ENCODE data around the gene PTPRQ. TPM values are rescaled to one million over a fixed set of nuclear protein-coding genes. Genes with fewer than 3 reads are reported as not detected.

Gene PTPRQ
- total and polyA plus RNA-seq, 2 of the 8 experiments (the other 6 are each of a cell fraction or from before 2014, with no cell fraction given), result not detected

DNA sequence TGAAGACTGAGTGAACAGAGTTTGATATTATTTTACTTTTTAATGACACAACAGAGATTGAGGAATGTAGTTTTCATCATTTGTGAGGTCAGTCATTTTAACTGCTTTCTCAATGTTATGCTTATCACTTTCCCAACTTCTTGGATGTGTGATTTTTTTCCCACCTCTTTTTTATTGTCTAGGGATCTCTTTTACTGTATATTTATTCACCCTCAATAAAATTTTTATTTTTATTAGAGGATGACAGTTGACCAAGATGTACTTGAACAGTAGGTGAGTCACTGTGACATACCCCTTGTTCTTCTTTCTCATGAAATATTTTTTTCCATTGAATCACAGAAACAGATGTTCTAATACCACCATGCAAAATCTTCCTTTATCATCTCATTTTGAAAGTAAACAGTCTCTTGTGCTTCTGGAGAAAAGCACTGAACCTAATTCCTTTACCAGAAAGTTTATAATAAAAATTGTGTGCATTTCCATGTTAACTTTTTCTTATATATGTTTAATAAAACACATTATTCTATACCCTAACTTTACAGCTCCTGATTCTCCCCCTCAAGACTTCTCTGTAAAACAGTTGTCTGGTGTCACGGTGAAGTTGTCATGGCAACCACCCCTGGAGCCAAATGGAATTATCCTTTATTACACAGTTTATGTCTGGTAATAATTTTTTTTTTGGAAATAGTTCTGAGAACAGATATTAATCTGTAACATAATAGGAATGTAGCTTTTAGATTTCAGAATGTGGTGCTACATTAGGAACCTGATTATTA, 65.9 kb downstream of the PTPRQ start (continued):
- TF ChIP-seq, protein P1, sequence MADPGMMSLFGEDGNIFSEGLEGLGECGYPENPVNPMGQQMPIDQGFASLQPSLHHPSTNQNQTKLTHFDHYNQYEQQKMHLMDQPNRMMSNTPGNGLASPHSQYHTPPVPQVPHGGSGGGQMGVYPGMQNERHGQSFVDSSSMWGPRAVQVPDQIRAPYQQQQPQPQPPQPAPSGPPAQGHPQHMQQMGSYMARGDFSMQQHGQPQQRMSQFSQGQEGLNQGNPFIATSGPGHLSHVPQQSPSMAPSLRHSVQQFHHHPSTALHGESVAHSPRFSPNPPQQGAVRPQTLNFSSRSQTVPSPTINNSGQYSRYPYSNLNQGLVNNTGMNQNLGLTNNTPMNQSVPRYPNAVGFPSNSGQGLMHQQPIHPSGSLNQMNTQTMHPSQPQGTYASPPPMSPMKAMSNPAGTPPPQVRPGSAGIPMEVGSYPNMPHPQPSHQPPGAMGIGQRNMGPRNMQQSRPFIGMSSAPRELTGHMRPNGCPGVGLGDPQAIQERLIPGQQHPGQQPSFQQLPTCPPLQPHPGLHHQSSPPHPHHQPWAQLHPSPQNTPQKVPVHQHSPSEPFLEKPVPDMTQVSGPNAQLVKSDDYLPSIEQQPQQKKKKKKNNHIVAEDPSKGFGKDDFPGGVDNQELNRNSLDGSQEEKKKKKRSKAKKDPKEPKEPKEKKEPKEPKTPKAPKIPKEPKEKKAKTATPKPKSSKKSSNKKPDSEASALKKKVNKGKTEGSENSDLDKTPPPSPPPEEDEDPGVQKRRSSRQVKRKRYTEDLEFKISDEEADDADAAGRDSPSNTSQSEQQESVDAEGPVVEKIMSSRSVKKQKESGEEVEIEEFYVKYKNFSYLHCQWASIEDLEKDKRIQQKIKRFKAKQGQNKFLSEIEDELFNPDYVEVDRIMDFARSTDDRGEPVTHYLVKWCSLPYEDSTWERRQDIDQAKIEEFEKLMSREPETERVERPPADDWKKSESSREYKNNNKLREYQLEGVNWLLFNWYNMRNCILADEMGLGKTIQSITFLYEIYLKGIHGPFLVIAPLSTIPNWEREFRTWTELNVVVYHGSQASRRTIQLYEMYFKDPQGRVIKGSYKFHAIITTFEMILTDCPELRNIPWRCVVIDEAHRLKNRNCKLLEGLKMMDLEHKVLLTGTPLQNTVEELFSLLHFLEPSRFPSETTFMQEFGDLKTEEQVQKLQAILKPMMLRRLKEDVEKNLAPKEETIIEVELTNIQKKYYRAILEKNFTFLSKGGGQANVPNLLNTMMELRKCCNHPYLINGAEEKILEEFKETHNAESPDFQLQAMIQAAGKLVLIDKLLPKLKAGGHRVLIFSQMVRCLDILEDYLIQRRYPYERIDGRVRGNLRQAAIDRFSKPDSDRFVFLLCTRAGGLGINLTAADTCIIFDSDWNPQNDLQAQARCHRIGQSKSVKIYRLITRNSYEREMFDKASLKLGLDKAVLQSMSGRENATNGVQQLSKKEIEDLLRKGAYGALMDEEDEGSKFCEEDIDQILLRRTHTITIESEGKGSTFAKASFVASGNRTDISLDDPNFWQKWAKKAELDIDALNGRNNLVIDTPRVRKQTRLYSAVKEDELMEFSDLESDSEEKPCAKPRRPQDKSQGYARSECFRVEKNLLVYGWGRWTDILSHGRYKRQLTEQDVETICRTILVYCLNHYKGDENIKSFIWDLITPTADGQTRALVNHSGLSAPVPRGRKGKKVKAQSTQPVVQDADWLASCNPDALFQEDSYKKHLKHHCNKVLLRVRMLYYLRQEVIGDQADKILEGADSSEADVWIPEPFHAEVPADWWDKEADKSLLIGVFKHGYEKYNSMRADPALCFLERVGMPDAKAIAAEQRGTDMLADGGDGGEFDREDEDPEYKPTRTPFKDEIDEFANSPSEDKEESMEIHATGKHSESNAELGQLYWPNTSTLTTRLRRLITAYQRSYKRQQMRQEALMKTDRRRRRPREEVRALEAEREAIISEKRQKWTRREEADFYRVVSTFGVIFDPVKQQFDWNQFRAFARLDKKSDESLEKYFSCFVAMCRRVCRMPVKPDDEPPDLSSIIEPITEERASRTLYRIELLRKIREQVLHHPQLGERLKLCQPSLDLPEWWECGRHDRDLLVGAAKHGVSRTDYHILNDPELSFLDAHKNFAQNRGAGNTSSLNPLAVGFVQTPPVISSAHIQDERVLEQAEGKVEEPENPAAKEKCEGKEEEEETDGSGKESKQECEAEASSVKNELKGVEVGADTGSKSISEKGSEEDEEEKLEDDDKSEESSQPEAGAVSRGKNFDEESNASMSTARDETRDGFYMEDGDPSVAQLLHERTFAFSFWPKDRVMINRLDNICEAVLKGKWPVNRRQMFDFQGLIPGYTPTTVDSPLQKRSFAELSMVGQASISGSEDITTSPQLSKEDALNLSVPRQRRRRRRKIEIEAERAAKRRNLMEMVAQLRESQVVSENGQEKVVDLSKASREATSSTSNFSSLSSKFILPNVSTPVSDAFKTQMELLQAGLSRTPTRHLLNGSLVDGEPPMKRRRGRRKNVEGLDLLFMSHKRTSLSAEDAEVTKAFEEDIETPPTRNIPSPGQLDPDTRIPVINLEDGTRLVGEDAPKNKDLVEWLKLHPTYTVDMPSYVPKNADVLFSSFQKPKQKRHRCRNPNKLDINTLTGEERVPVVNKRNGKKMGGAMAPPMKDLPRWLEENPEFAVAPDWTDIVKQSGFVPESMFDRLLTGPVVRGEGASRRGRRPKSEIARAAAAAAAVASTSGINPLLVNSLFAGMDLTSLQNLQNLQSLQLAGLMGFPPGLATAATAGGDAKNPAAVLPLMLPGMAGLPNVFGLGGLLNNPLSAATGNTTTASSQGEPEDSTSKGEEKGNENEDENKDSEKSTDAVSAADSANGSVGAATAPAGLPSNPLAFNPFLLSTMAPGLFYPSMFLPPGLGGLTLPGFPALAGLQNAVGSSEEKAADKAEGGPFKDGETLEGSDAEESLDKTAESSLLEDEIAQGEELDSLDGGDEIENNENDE (IDR thresholded peaks at IDR 0.05; ENCODE audit: insufficient replicate concordance, low read length), result no peak
- no peak for TF ChIP-seq GABPA (IDR thresholded peaks at IDR 0.05; ENCODE audit: borderline replicate concordance, insufficient read depth, low read length)

Data from H1 (cell line).